Epidermal melanocyte (primary cell): Measurements from ENCODE around the gene OR2G6.
"Not testable (repeated sequence)": the region's sequence is repeated elsewhere in the genome, so short reads cannot be mapped to it uniquely, and the experiment has no call there.

Source experiments
- DNase-seq: peaks from one replicate; pipeline ENCODE4 v3.0.0; 2011; ENCODE audit warnings: low spot score; ENCODE audit not compliant: insufficient read length

Gene OR2G6

GRCh38 chr1:248507773-248508172 is at the start of gene OR2G6:
Gene OR2G6, plus strand, starts transcription at chr1:248508073. Its CDS starts 13,574 bp downstream, at chr1:248521647.
- not testable (repeated sequence) for DNase-seq

DNA sequence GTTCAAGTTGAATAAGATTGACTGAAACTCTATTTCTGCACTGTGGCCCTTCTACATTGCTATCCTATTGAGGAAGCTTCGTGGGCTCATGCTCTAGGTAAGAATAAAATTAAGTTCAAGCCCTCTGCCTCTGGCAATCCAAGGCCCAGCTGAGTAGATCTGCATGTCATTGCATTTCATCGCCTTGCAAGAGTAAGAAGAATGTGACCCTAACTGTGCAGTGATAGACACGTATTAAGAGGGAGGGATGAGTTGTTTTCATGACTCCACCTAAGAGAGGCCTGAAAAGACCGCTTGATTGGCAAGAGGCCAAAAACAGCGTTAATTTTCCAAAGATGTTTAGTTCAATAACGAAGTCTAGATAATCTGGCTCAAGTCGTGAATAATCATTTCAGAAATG is 48.8 kb upstream of the OR2G6 start:
- DNase-seq: not testable (repeated sequence)

DNA sequence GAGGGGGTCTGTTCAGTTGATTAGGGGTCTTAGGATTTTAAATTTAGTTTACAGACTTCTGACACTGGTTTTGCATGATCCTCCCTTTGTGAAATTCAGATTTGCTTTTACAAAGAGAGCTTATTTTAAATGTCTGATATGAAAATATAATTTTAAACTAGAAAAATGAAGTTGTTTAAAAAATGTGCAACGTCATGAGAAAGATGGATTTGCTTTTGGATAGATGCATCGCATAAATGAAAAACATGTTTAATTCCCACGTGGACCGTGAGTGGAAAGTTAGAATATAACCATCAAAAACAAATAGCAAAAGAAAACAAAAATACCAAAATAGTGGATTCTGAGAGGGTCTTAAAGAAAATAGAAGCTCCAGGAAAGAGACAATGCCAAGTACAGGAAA is 36.7 kb upstream of the OR2G6 start:
- DNase-seq: no peak

- not testable (repeated sequence) for DNase-seq
These were observed 35.8 kb upstream of the OR2G6 start for GRCh38 chr1:248472111-248472510.

- DNase-seq: not testable (repeated sequence)
These were observed 34.8 kb upstream of the OR2G6 start, which contains the start of gene OR2T3 for GRCh38 chr1:248473051-248473450. Gene OR2T3, plus strand, starts transcription at chr1:248473351. Its CDS starts 0 bp downstream, at chr1:248473351.

- DNase-seq: not testable (repeated sequence)
These were observed 32.2 kb upstream of the OR2G6 start for GRCh38 chr1:248475660-248476059.

GRCh38 chr1:248481686-248482579 is 25.9 kb upstream of the OR2G6 start:
- not testable (repeated sequence) for DNase-seq

GRCh38 chr1:248488289-248488688 is 19.6 kb upstream of the OR2G6 start, which contains the start of gene OR2T5:
Gene OR2T5, plus strand, starts transcription at chr1:248488589. Its CDS starts 0 bp downstream, at chr1:248488589.
- not testable (repeated sequence) for DNase-seq

DNA sequence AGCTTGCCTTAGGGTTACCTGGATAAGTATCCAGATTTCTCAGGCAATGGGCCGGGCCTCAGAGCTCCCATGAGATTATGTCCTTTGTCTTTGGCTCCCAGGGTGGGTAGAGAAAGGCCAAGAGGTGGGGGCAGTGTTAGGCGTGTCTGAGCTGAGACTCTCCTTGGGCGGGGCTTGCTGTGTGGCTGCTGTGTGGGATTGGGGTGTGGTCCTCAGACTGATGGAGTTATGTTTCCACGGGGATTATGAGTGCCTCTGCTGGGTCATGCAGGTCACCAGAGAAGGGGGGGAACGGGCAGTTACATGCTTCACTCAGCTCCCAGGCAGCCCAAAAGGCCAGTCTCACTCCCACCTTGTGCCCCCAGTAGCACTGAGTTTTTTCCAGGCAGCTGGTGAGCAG is 11.2 kb upstream of the OR2G6 start:
- DNase-seq: not testable (repeated sequence)

DNA sequence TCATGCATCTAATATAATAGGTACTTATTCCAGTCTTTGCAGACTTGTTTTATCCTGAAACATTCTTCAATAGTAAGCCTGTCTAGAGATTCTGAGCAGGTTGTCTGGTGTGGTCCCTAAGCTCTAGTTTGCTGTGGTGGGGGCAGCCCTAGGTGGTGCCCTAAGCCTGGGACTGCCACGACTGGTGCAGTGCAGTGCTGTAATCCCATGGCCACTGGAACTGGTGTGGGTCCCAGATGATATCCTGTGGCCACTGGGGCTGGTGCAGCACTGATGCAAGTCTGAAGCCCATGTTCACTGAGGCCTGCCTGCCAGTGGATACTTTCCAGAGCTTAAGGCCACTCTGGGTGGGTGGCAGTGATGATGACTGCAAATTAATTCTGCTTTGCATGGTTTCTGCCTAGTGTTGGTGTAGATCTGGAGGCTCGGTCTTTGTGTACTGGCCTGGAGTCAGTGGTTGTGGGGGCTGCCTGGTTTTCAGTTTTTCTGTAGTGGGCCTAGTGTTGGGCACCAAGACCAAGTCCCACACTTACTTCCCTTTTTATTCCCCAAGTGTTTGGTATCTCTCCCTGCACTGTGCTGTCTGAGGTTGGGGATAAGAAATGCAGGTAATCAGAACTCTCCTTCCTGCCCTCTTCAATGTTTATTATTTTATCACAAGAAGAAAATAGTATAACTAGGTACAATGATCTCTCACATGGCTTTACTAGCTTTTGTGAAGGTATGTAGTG is 7.4 kb upstream of the OR2G6 start:
- DNase-seq: not testable (repeated sequence)

DNA sequence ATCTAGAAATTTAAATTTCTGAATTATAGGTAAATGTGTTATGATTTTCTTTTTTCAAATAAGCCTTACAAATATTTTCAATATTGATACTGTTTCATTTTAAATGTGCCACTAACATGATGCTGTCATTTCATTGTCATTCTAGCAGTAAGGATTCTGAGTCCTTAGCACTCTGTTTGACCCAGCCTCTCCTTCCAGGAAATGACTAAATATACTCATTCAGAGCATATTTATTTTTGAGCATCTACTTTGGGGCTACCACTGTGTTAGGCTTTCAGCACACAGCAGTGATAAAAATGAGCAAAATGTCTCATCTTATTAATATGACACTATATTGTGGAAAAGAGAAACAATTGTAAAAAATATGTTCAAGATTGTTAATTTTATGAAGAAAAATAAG is 2.3 kb downstream of the OR2G6 start:
- not testable (repeated sequence) for DNase-seq

DNA sequence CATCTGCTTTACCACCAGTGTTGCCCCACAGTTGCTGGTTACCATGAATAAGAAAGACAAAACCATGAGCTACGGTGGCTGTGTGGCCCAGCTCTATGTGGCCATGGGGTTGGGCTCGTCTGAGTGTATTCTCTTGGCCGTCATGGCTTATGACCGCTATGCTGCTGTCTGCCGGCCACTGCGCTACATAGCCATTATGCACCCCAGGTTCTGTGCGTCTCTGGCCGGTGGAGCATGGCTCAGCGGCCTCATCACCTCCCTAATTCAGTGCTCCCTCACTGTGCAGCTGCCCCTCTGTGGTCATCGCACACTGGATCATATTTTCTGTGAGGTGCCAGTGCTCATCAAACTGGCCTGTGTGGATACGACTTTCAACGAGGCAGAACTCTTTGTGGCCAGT is 14.0 kb downstream of the OR2G6 start:
- no peak for DNase-seq

GRCh38 chr1:248537449-248537848 is 29.6 kb downstream of the OR2G6 start:
- not testable (repeated sequence) for DNase-seq

DNA sequence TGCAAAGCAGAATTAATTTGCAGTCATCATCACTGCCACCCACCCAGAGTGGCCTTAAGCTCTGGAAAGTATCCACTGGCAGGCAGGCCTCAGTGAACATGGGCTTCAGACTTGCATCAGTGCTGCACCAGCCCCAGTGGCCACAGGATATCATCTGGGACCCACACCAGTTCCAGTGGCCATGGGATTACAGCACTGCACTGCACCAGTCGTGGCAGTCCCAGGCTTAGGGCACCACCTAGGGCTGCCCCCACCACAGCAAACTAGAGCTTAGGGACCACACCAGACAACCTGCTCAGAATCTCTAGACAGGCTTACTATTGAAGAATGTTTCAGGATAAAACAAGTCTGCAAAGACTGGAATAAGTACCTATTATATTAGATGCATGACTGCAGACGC is 39.5 kb downstream of the OR2G6 start:
- not testable (repeated sequence) for DNase-seq

DNA sequence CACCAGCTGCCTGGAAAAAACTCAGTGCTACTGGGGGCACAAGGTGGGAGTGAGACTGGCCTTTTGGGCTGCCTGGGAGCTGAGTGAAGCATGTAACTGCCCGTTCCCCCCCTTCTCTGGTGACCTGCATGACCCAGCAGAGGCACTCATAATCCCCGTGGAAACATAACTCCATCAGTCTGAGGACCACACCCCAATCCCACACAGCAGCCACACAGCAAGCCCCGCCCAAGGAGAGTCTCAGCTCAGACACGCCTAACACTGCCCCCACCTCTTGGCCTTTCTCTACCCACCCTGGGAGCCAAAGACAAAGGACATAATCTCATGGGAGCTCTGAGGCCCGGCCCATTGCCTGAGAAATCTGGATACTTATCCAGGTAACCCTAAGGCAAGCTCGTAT is 43.2 kb downstream of the OR2G6 start:
- not testable (repeated sequence) for DNase-seq

DNA sequence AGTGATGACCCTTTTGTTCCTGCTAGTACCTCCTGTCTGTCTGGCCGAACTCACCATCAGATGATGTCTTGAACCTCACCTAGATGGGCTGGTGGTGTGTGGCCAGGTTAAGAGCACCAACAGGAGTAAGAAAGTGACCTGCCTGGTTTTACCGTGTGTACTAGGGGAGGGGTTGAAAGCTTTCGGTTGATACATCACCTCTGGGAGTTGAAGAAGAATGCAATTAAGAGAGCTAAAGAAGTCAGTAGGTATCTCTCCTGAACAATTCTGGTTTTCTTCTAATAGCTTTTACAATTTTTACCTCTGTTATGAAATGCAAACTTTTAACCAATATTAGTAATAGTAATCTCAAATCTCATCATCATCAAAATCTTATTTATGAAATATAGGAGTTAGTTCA is 54.8 kb downstream of the OR2G6 start, which contains the start of gene OR2T29:
TSS of gene OR2T29 (minus strand) at position 101 of the 400 bp plus-strand sequence. CDS start 3,281 bp downstream, outside the sequence.
- not testable (repeated sequence) for DNase-seq

- DNase-seq: not testable (repeated sequence)
These were observed 57.9 kb downstream of the OR2G6 start for GRCh38 chr1:248565530-248566373.

- DNase-seq: not testable (repeated sequence)
These were observed 61.2 kb downstream of the OR2G6 start for GRCh38 chr1:248569049-248569448.

DNA sequence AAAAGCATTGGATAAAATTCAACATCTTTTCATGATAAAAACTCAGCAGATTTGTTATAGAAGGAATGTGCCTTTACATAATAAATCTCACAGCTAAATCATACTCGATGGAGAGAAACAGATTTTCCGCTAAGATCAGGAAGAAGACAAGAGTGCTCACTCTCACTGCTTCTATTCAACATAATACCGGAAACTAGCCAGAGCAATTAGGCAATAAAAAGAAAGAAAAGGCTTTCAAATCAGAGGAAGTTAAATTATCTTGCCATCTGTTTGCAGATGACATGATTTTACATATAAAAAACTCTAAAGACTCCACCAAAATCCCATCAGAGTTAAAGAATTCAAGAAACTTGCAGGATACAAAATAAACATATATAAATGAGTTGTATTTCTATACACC is 62.9 kb downstream of the OR2G6 start:
- not testable (repeated sequence) for DNase-seq

GRCh38 chr1:248572049-248572448 is 64.2 kb downstream of the OR2G6 start:
- DNase-seq: not testable (repeated sequence)

DNA sequence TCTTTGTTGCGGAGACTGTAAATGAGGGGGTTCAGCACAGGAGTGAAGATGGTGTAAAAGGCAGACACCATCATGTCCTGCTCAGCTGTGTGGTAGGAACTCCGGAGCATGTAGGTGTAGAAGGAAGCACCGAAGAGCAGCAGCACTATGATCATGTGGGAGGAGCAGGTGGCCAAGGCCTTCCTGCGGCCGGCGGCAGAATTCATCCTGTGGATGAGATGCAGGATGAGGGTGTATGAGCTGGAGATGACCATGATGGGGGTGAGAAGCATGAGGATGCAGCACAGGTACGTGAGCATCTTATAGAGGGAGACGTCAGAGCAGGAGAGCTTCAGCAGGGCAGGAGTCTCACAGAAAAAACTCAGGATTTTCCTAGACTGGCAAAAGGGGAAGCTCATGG is 66.0 kb downstream of the OR2G6 start:
- not testable (repeated sequence) for DNase-seq
